ENCODE measurements around the gene KRTAP5-6. TPM values are rescaled to one million over a fixed set of nuclear protein-coding genes. Genes with fewer than 3 reads are reported as not detected.

The KRTAP5-6 gene
- total RNA-seq, 1 donor from 2014 or later: not detected

DNA sequence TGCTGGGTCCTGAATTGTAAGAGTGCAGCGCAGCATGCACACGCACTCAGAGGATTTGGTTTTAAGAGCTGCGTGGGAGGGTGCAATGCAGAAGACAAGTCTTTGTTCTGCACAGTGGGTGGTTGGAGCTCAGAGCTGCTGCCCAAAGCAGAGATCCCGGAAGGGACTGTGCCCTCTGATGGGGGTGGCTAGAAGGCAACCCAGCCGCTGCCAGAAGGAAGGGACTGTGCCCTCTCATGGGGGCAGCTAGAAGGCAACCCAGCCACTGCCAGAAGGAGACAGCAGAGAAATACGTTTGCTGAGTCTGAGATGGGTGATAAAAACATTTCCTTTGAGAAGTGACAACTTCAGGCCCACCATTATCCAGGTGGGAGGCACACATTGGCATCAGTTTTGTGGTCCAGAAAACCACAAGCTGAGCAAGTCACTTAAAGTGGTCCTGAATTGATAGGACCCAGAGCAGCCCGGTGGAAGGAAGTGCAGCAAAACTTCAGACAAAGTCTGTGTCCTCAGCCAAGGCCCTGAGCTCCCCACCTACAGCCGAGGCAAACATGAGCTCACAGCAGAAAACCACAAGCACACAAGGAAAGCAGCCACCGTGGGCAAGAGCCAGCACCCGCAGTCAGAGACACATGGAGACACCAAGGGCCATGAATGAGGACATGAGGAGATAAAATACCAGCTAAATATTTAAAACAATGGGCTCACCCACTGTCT, 4.3 kb downstream of the KRTAP5-6 start:
- no peaks in the 10 kb centered on the region for H3K36me3 Mint-ChIP-seq
- H3K27me3 Mint-ChIP-seq (ENCODE audit: low read depth): no peaks in the 10 kb centered on the region
- H3K9me3 Mint-ChIP-seq: peaks cover 6% of the 10 kb centered on the region
- H3K4me3 Mint-ChIP-seq: no peak overlapping the region
- TF ChIP-seq, protein P1, sequence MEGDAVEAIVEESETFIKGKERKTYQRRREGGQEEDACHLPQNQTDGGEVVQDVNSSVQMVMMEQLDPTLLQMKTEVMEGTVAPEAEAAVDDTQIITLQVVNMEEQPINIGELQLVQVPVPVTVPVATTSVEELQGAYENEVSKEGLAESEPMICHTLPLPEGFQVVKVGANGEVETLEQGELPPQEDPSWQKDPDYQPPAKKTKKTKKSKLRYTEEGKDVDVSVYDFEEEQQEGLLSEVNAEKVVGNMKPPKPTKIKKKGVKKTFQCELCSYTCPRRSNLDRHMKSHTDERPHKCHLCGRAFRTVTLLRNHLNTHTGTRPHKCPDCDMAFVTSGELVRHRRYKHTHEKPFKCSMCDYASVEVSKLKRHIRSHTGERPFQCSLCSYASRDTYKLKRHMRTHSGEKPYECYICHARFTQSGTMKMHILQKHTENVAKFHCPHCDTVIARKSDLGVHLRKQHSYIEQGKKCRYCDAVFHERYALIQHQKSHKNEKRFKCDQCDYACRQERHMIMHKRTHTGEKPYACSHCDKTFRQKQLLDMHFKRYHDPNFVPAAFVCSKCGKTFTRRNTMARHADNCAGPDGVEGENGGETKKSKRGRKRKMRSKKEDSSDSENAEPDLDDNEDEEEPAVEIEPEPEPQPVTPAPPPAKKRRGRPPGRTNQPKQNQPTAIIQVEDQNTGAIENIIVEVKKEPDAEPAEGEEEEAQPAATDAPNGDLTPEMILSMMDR (IDR thresholded peaks at IDR 0.05; ENCODE audit: unreplicated experiment): no peak
- peaks cover 24% of the 10 kb centered on the region for H3K4me1 Mint-ChIP-seq
- DNase-seq (ENCODE audit: low spot score in 2 of 2, unreplicated experiment in 2 of 2): no peak
- no peak overlapping the region for H3K27ac Mint-ChIP-seq

DNA sequence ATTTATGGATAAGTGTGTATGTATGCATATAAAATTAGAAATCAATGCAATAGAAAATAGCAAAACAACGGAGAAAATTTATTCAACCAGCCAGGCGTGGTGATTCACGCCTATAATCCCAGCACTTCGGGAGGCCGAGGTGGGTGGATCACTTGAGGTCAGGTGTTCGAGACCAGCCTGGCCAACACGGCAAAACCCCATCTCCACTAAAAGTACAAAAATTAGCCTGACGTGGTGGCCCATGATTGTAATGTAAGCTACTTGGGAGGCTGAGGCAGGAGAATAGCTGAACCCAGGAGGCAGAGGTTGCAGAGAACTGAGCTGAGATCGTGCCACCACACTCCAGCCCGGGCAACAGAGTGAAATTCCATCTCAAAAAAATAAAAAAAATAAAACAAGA, 5.5 kb downstream of the KRTAP5-6 start:
- Mint-ChIP-seq H3K36me3 (no peaks in the 10 kb centered on the region), H3K27ac (no peak overlapping the region), H3K4me1 (peaks cover 28% of the 10 kb centered on the region), H3K4me3 (no peak overlapping the region), H3K27me3 (ENCODE audit: low read depth) (peaks cover under 1% of the 10 kb centered on the region), H3K9me3 (peaks cover 10% of the 10 kb centered on the region)
- DNase-seq (ENCODE audit: low spot score in 2 of 2, unreplicated experiment in 2 of 2): no peak
- TF ChIP-seq, protein P1 (IDR thresholded peaks at IDR 0.05; ENCODE audit: unreplicated experiment): no peak

DNA sequence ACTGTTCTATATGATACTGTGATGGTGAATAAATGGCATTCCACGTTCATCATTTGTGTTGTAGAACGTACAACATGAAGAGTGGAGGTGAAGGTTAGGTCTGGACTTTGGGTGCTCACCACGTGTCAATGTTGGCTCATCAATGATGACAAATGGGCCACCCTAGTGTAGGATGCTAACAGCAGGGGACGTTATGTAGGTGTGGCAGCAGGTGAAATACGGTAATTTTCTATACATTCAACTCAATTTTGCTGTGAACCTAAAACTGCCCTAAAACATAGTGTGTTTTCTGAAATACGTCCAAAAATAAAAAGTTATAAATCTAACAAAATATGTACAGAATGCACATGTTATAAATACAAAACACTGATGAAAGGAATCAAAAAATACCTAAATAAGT, 6.2 kb downstream of the KRTAP5-6 start:
- peaks cover 4% of the 10 kb centered on the region for H3K27me3 Mint-ChIP-seq (ENCODE audit: low read depth)
- H3K36me3 Mint-ChIP-seq: no peaks in the 10 kb centered on the region
- no peak for DNase-seq (ENCODE audit: low spot score in 2 of 2, unreplicated experiment in 2 of 2)
- no peak overlapping the region for H3K4me3 Mint-ChIP-seq
- no peak overlapping the region for H3K27ac Mint-ChIP-seq
- peaks cover 28% of the 10 kb centered on the region for H3K4me1 Mint-ChIP-seq
- TF ChIP-seq, protein P1 (IDR thresholded peaks at IDR 0.05; ENCODE audit: unreplicated experiment): no peak
- peaks cover 10% of the 10 kb centered on the region for H3K9me3 Mint-ChIP-seq

DNA sequence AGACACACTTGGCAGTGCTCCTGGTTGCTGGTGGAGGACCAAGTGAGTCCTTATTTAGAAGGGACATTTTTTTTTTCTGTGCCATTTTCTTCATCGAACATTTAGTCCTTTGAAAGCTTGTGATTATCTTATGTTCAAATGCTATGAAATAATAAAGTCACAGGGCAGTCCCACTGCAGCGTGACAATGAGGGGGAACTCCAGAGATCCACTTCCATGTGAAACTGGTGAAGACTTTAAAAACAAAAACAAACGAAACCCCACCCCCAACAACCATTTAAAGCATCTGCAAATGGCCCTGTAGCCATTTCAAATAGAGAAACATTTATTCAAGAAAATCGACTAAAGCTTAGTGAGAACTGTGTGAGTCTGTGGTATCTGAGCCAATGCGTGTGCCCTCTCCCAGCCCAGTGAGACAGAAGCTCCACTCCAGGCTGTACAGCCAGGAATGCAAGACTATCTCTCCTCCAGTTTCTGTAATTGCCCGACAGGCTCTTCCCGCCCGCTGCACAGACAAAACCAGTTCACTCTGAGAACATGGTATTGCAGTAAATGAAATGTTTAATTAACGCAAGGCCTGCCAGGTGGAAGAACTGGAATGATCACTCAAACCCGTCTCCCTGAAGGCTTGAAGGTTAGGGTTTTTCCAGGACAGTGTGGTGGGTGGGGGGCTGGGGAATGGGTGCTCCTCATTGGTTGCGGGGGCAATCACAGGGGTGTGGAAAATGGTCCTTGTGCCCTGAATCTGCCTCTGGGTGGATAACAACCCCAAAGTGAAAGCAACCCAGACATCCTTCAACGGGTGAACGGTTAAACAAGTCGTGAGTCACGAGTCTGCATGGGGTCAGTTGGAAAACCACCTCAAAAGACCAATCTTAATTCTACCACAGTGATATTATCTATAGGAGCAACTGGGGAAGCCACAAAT, 8.4 kb downstream of the KRTAP5-6 start:
- DNase-seq (ENCODE audit: low spot score in 2 of 2, unreplicated experiment in 2 of 2): no peak
- Mint-ChIP-seq H3K27me3 (ENCODE audit: low read depth) (peaks cover 6% of the 10 kb centered on the region), H3K4me3 (no peak overlapping the region), H3K9me3 (peaks cover 10% of the 10 kb centered on the region), H3K4me1 (peaks cover 28% of the 10 kb centered on the region), H3K27ac (peak overlapping the region; percentile 95), H3K36me3 (no peaks in the 10 kb centered on the region)
- TF ChIP-seq, protein P1 (IDR thresholded peaks at IDR 0.05; ENCODE audit: unreplicated experiment): no peak

DNA sequence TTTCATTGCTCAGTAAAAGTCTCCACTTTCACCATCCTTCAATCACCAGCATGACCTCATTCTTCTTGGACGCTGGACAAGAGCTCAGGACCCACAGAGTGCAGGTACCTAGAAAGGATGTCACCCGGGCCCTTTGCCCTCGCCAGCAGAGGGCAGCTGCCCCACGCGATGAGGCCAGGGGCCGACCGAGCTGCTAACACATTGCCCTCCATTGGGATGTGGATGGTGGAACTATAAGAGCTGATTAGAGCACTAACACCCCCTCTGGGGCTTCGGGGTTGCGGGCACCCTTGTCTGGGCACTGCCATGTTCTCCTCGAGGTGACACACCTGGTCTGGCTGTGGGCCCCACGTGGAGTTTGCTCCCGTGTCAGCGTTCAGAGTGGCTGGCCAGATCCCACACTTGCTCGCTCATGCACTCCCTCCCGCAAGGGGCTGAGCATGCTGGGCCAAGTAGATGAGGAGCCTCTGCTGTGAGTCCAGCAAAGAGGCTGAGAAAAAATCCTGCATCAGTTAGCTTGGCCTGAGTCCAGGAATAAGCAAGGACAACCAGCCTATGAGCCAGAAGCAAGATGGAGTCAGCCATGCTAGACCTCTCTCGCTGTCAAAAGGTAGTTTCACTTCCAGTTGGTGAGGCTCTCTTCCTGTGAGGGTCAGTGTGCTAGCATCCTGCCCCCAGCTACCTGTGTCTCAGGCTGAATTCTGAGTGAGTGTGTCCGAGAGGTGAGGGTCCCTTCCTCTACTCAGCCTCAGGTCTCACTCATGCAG, 9.8 kb downstream of the KRTAP5-6 start:
- TF ChIP-seq, protein P1 (IDR thresholded peaks at IDR 0.05; ENCODE audit: unreplicated experiment): no peak
- peaks cover 28% of the 10 kb centered on the region for H3K4me1 Mint-ChIP-seq
- H3K27me3 Mint-ChIP-seq (ENCODE audit: low read depth): peaks cover 13% of the 10 kb centered on the region
- H3K36me3 Mint-ChIP-seq: no peaks in the 10 kb centered on the region
- no peak for DNase-seq (ENCODE audit: low spot score in 2 of 2, unreplicated experiment in 2 of 2)
- H3K9me3 Mint-ChIP-seq: peaks cover 9% of the 10 kb centered on the region
- no peak overlapping the region for H3K4me3 Mint-ChIP-seq
- peak overlapping the region; percentile 95 for H3K27ac Mint-ChIP-seq

All from mesothelial cell of epicardium (in vitro differentiated cells).